Adipocyte (in vitro differentiated cells): Measurements from ENCODE around the gene FAM184A.
"Not testable (repeated sequence)": the region's sequence is repeated elsewhere in the genome, so short reads cannot be mapped to it uniquely, and the experiment has no call there.

Experiments used
- DNase-seq: peaks from one replicate; pipeline ENCODE4 v3.0.0-alpha.2; 2015; ENCODE audit warnings: low read depth
- H3K27me3 ChIP-seq: replicated peaks from 2 replicates; pipeline ENCODE4 v1.7.0; 2013; ENCODE audit warnings: mild to moderate bottlenecking, low read length, moderate library complexity; ENCODE audit not compliant: control insufficient read depth, insufficient read depth
- H3K36me3 ChIP-seq: 2 replicates; pipeline ENCODE4 v1.7.0; 2013; ENCODE audit warnings: low read length, mild to moderate bottlenecking, moderate library complexity; ENCODE audit not compliant: control insufficient read depth, insufficient read depth, severe bottlenecking
- H3K4me1 ChIP-seq: 2 replicates; pipeline ENCODE4 v1.7.0; 2013; ENCODE audit warnings: mild to moderate bottlenecking, low read length, moderate library complexity; ENCODE audit not compliant: control insufficient read depth, insufficient read depth
- H3K4me3 ChIP-seq: 2 replicates; pipeline ENCODE4 v1.7.0; 2013; ENCODE audit warnings: mild to moderate bottlenecking, low read length, moderate library complexity
- H3K9ac ChIP-seq: 2 replicates; pipeline ENCODE4 v1.7.0; 2013; ENCODE audit warnings: mild to moderate bottlenecking, low read length, moderate library complexity
- H3K9me3 ChIP-seq: 2 replicates; pipeline ENCODE4 v1.7.0; 2013; ENCODE audit warnings: mild to moderate bottlenecking, low read length, moderate library complexity; ENCODE audit not compliant: control insufficient read depth

The FAM184A gene

DNA sequence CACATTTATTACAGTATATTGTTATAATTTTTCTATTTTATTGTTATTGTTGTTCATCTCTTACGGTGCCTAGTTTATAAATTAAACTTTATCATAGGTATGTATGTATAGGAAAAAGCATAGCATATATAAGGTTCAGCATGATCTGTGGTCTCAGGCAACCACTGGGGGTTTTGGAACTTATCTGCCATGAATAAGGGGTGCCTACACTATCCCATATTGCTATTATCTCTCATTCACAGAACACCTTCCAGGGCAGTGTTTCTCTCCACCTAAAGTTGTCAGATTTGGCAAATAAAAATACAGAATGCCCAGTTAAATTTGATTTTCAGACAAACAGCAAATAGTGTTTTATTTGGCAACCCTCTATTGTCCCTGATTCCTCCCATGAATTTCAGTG is 35.5 kb upstream of the FAM184A start:
- Histone ChIP-seq H3K9me3 (no peaks in the 10 kb centered on the region), H3K36me3 (no peaks in the 10 kb centered on the region), H3K9ac (no peak overlapping the region), H3K4me1 (peaks cover 11% of the 10 kb centered on the region), H3K27me3 (no peaks in the 10 kb centered on the region), H3K4me3 (no peak overlapping the region)
- no peak for DNase-seq

DNA sequence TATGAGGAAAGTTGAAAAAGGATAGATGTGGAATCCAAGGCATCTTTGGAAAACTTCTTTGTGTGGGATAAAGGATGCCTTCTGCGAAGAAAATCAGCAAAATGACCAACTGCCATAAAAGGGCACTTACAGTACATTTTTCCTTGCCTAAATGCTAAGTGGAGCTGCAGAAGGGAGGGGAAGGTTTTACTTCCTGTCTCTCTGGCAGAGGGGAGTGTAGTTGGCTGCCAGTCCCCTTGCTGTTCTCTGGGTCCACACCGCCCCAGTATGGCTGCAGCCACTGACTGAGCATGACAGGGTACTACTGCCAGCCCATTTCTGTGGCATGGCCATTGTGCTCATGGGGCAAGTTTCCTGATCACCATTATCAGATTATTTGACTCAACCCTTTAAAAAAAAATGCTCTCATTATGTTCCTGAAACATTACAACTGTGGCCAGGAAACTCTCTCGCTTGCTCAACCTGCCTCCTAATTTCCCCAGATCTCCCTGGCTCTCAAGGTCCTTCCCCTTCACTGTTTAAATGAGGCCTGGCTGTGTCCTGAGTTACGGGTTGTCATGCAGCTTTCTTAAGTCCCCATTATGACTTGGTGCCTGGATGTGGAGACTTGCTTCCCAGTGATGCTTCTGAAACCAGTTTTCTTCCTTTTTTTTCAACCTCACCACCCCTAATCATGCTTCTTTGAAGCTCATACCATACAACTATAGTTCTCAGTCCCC is 34.5 kb upstream of the FAM184A start:
- no peak for DNase-seq
- H3K27me3 ChIP-seq, result no peaks in the 10 kb centered on the region
- H3K36me3 ChIP-seq, result no peaks in the 10 kb centered on the region
- H3K9ac ChIP-seq, result no peak overlapping the region
- H3K9me3 ChIP-seq, result no peaks in the 10 kb centered on the region
- H3K4me1 ChIP-seq, result peaks cover 11% of the 10 kb centered on the region
- no peak overlapping the region for H3K4me3 ChIP-seq

DNA sequence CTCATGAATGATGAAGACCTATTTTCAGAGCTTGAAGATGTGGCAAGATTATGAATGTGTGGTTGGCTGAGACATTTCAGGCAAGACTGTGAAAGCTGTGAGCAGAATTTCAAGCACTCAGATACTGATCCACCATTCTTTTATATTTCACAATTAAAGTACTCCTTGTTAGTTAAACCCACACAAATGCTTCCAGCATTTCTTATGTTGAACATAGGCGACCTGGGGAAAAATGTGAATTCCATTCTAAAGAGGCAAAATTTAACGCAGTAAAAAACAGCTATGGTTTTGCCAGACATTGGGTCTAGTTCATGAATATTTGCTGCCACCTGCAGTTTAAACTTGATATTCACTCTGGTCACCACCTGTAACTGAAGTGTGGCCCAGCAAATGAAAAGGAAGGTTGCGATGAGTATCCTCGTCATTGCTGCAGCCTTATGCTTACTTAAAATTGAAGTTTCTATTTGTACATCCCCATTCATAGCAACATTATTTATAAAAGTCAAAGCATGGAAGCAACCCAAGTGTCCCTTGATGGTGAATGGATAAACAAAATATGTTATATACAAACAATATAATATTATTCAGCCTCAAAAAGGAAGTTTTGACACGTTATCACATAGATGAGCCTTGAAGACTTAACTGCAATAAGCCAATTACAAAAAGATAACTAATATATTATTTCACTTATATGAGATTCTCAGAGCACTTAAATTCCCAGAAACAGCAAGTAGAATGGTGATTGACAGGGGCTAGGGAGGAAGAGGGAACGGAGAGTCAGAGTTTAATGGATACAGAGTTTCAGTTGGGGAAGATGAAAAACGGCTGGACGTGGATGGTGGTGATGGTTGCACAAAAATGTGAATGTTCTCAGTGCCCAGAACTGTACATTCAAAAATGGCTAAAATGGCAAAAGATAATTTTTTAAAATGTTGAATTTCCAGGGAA is 32.4 kb upstream of the FAM184A start:
- Histone ChIP-seq H3K36me3 (no peaks in the 10 kb centered on the region), H3K4me1 (peaks cover 11% of the 10 kb centered on the region), H3K9me3 (no peaks in the 10 kb centered on the region), H3K9ac (no peak overlapping the region), H3K4me3 (no peak overlapping the region), H3K27me3 (no peaks in the 10 kb centered on the region)
- DNase-seq, result peak; percentile 80

DNA sequence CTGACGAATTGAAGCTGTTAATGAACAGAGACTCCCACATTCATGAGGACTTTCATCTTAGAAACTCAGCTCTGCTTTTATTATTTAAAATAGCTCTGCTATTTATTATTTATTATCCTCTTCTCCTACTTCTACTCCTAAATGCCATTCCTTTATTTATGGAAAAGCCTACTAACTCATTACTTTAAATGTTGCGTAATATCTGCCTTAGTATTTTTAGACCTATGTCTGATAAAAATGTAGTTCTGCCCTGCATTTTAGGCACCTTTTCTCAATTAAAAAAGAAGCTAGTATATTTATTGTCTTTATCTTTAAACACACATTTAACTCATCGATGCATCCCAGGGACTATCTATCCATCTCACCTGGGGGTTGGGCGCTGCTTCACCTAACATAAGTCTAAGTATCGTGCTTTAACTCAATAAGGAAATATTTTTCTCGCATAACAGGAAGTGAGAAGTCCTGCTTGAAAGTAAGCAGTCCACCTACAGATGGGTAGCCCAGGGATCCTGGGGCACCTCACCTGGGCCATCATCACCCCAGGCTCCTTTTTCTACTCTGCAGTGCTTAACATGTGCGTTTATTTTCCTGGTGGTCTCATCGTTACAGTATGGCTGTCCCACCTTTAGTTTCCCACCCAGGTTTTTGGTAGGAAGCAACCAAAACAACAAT is 31.3 kb upstream of the FAM184A start:
- H3K27me3 ChIP-seq, result no peaks in the 10 kb centered on the region
- no peaks in the 10 kb centered on the region for H3K9me3 ChIP-seq
- DNase-seq, result no peak
- H3K9ac ChIP-seq, result no peak overlapping the region
- H3K4me1 ChIP-seq, result peaks cover 11% of the 10 kb centered on the region
- no peaks in the 10 kb centered on the region for H3K36me3 ChIP-seq
- H3K4me3 ChIP-seq, result no peak overlapping the region

DNA sequence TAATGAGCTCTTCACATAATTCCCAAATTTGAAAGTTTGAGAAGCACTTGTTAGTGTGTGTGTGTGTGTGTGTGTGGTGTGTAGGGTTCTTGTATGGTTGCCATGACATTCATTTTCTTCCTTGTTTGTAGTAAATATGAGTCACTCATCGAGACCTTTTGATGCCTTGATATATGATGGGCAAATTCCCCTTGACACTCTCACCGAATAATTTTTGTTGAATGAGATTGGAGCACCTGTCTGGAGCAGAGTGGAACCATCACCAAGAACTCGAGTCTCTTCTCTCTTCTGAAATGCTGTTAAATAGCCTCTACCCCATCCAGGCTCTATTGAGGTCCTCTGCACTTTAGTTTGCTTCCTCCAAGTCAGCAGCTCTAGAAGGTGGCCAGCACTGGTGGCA is 29.6 kb upstream of the FAM184A start:
- no peaks in the 10 kb centered on the region for H3K27me3 ChIP-seq
- DNase-seq, result no peak
- H3K4me3 ChIP-seq, result no peak overlapping the region
- no peaks in the 10 kb centered on the region for H3K36me3 ChIP-seq
- H3K4me1 ChIP-seq, result peaks cover 11% of the 10 kb centered on the region
- no peaks in the 10 kb centered on the region for H3K9me3 ChIP-seq
- no peak overlapping the region for H3K9ac ChIP-seq

DNA sequence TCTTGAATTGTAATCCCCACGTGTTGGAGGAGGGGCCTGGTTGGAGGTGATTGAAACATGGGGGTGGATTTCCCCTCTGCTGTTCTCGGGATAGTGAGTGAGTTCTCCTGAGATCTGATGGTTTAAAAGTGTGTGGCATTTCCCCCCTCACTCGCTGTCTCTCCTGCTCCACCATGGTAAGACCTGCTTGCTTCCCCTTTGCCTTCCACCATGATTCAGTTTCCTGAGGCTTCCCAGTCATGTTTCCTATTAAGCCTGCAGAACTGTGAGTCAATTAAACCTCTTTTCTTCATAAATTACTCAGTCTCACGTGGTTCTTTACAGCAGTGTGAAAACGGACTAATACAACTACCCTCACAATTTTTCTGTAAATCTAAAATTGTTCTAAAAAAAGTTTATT is 26.8 kb upstream of the FAM184A start:
- DNase-seq, result no peak
- H3K9ac ChIP-seq, result no peak overlapping the region
- H3K27me3 ChIP-seq, result no peaks in the 10 kb centered on the region

DNA sequence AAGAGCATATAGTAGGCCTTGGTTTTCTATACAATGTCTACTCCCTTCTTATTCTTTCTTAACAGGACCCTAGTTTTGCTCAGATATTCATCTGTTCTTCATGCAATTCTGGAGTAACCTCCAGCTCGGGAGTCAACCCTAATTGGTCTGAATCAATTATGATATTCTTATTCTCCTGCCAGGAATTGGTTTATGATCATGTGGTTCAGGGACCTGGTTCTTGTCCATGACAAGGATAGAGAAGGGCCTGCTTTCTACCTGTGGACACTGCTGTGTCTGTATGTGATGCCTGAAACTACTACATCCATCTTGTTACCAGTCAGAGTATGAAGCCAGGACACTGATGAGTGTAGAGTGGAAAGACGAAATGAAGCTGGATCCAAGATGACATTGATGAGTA is 24.4 kb upstream of the FAM184A start:
- Histone ChIP-seq H3K27me3 (no peaks in the 10 kb centered on the region), H3K4me3 (no peak overlapping the region), H3K4me1 (no peaks in the 10 kb centered on the region), H3K9me3 (no peaks in the 10 kb centered on the region), H3K9ac (no peak overlapping the region), H3K36me3 (no peaks in the 10 kb centered on the region)
- DNase-seq, result no peak

More for the DNA sequence above, 26.8 kb upstream of the FAM184A start:
- no peaks in the 10 kb centered on the region for H3K9me3 ChIP-seq
- H3K4me3 ChIP-seq, result no peak overlapping the region
- H3K4me1 ChIP-seq, result peaks cover 3% of the 10 kb centered on the region
- H3K36me3 ChIP-seq, result no peaks in the 10 kb centered on the region

DNA sequence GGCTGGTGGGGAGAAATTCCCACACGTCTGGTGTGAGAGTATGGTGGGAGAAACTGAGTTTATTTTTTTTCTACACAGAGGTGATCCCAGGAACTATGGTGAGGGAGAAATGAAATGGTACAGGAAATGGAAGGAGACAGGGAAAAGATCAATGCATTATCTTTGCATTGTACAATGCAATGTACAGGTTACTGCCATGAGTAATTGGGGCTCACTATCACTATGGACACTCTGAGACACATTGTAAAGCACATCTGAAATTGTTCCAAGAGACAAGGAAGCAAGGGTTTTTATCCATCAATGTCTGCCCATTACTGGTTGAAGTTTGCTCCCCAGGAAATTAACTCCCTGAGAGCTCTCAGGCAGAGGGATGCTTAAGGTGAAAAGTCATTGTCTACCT is 21.7 kb upstream of the FAM184A start:
- no peaks in the 10 kb centered on the region for H3K27me3 ChIP-seq
- H3K36me3 ChIP-seq, result no peaks in the 10 kb centered on the region
- H3K9me3 ChIP-seq, result no peaks in the 10 kb centered on the region
- no peak for DNase-seq
- no peak overlapping the region for H3K4me3 ChIP-seq
- peaks cover 16% of the 10 kb centered on the region for H3K4me1 ChIP-seq
- H3K9ac ChIP-seq, result no peak overlapping the region

DNA sequence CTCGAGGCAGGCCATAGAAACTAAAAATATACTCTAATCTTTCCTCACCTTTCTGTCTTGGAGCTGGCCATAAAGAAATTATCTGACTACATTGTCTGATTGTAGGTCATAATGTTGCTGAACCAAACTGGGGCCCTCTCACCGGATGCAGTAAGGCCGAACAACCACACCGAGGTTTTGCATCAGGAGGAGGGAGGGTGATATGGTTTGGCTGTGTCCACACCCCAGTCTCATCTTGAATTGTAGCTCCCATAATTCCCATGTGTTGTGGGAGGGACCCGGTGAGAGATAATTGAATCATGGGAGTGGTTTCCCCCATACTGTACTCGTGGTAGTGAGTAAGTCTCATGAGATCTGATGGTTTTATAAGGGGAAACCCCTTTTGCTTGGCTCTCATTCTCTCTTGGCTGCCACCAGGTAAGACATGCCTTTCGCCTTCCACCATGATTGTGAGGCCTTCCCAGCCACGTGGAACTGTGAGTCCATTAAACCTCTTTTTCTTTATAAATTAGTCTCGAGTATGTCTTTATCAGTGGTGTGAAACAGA is 19.4 kb upstream of the FAM184A start:
- H3K9me3 ChIP-seq, H3K9ac ChIP-seq, H3K4me3 ChIP-seq, DNase-seq, H3K27me3 ChIP-seq, H3K36me3 ChIP-seq: not testable (repeated sequence)
- peaks cover 16% of the 10 kb centered on the region for H3K4me1 ChIP-seq

DNA sequence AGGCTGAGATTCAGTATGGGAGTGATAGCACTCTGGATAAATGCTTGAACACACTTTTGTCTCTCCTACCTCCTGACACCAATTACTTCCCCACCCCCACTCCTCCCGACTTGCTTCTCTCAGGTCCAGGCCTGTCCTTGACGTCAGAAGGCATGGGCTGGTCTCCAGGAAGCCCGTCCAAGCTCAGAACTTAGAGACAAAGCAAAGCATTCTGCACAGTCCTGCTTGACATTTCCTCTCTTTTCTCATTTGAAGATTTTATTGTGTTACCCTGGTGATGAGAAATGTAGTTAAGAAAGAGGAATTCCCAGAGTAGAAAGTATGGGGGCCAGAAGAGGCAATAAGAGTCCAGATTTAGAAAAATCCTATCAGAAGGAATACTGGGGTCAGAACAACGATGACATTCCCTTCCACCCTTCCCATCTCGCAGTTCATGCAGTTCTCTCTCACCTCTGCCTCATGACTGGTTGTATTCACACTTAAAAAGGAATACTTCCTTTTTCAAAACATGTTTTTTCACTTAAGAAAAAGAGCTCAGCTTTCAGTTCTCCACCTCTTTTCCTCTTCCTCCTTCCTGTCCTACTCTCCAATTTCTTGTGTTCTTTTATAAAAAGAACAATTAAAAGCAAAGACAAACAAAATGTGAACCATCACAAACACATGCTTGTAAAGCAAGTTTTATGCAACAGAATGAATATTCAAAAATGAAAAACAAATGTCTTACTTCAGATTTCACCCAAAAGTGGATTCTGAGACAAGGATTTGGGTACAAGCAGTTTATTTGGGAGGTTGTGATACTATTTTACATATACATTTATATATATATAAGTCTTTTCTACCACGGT is 18.5 kb upstream of the FAM184A start:
- H3K9ac ChIP-seq, result peak overlapping the region; percentile 41
- no peaks in the 10 kb centered on the region for H3K9me3 ChIP-seq
- peaks cover 16% of the 10 kb centered on the region for H3K4me1 ChIP-seq
- peak; percentile 25 for DNase-seq
- no peaks in the 10 kb centered on the region for H3K27me3 ChIP-seq
- peak overlapping the region; percentile 65 for H3K4me3 ChIP-seq
- H3K36me3 ChIP-seq, result no peaks in the 10 kb centered on the region
